PC-3 (cell line): ENCODE measurements around the gene MRFAP1. TPM values are rescaled to one million over a fixed set of nuclear protein-coding genes. Genes with fewer than 3 reads are reported as not detected.

ENCODE experiments used
- ATAC-seq: fragments of 200-7000 bp; cut with Tn5 transposase; 2 replicates; pipeline ENCODE4 v1.9.1; 2020; ENCODE audit warnings: mild to moderate bottlenecking, moderate library complexity
- BruUV-seq: library from RNA; stranded (reverse); fragments of 400-500 nt; replicated peaks from 2 replicates; lab custom pipeline; 2021; lab: Mats Ljungman, UMichigan
- CTCF ChIA-PET: fragments of 300-600 bp; sonication (Branson Sonifier 250); formaldehyde crosslinking; loops from one replicate; lab custom pipeline; 2022; ENCODE audit warnings: antibody characterized with exemption; lab: Charles Lee
- POLR2A ChIA-PET: fragments of 300-600 bp; sonication (Branson Sonifier 250); formaldehyde crosslinking; loops from one replicate; lab custom pipeline; 2022; ENCODE audit warnings: antibody characterized with exemption; ENCODE audit not compliant: unreplicated experiment; lab: Charles Lee
- DNase-seq: peaks from one replicate; pipeline ENCODE4 v3.0.0-alpha.2; 2015
- H2AFZ ChIP-seq: fragments of 300-600 bp; sonication (generic); 2 replicates; pipeline ENCODE4 v1.6.0; 2016; ENCODE audit warnings: antibody characterized with exemption, low read length
- H3F3A ChIP-seq: fragments of 300-600 bp; sonication (generic); one replicate; pipeline ENCODE4 v1.6.0; 2017; ENCODE audit warnings: antibody characterized with exemption, low read length, control low read depth, mild to moderate bottlenecking; ENCODE audit not compliant: unreplicated experiment
- H3K27ac ChIP-seq: fragments of 300-600 bp; sonication (generic); 2 replicates; pipeline ENCODE4 v1.5.1; 2016; ENCODE audit warnings: mild to moderate bottlenecking, low read length
- H3K27me3 ChIP-seq: fragments of 300-600 bp; sonication (generic); 2 replicates; pipeline ENCODE4 v1.6.1; 2016; ENCODE audit warnings: low read length, mixed read lengths
- H3K36me3 ChIP-seq: fragments of 300-600 bp; sonication (generic); 2 replicates; pipeline ENCODE4 v1.6.1; 2016; ENCODE audit warnings: low read depth, mixed run types, low read length, mixed read lengths
- H3K4me1 ChIP-seq: fragments of 300-600 bp; sonication (generic); 2 replicates; pipeline ENCODE4 v1.5.1; 2016; ENCODE audit warnings: low read length; ENCODE audit not compliant: insufficient read depth
- H3K4me2 ChIP-seq: fragments of 300-600 bp; sonication (generic); 2 replicates; pipeline ENCODE4 v1.6.0; 2016; ENCODE audit warnings: low read length
- H3K4me3 ChIP-seq: fragments of 300-600 bp; sonication (generic); 2 replicates; pipeline ENCODE4 v1.5.1; 2016; ENCODE audit warnings: mild to moderate bottlenecking, low read length, mixed read lengths
- H3K79me2 ChIP-seq: fragments of 300-600 bp; sonication (generic); 2 replicates; pipeline ENCODE4 v1.6.1; 2017; ENCODE audit warnings: low read length, mixed read lengths
- H3K9ac ChIP-seq: fragments of 300-600 bp; sonication (generic); 2 replicates; pipeline ENCODE4 v1.6.0; 2016; ENCODE audit warnings: mild to moderate bottlenecking, low read length
- H3K9me2 ChIP-seq: fragments of 300-600 bp; sonication (generic); replicated peaks from 2 replicates; pipeline ENCODE4 v1.6.1; 2016; ENCODE audit warnings: mixed run types, low read length, mixed read lengths
- H3K9me3 ChIP-seq: fragments of 300-600 bp; sonication (generic); 2 replicates; pipeline ENCODE4 v1.6.1; 2016; ENCODE audit warnings: low read length, mixed read lengths
- H4K20me1 ChIP-seq: fragments of 300-600 bp; sonication (generic); 2 replicates; pipeline ENCODE4 v1.6.1; 2016; ENCODE audit warnings: low read length, mixed read lengths
- CTCF ChIP-seq: fragments of 300-600 bp; sonication (generic); conservative IDR thresholded peaks from 2 replicates; pipeline ENCODE4 v1.5.1; 2017; ENCODE audit warnings: antibody characterized with exemption, low read depth, mild to moderate bottlenecking, low read length
- EZH2 ChIP-seq: fragments of 300-600 bp; sonication (generic); IDR thresholded peaks from one replicate; pipeline ENCODE4 v1.6.1; 2017; ENCODE audit warnings: antibody characterized with exemption, mild to moderate bottlenecking, low read length; ENCODE audit not compliant: unreplicated experiment
- EZH2phosphoT487 ChIP-seq: fragments of 300-600 bp; sonication (generic); IDR thresholded peaks from 2 replicates; pipeline ENCODE4 v1.6.1; 2018; ENCODE audit warnings: mild to moderate bottlenecking, antibody characterized with exemption, low read length, borderline replicate concordance
- intact Hi-C: fragments of 100-400 bp; cut with micrococcal nuclease; formaldehyde crosslinking; loops from 2 replicates; pipeline ENCODE4 v1.9.0; 2023
- total RNA-seq: library from RNA; depleted of rRNA; stranded (reverse); fragments of >200 nt; gene quantifications from 2 replicates; pipeline ENCODE4 v1.2.3, GENCODE V29; 2014

The MRFAP1 gene
- total RNA-seq, 1 experiment from 2014 or later, result 122 TPM

- H3K79me2 ChIP-seq, result no peaks in the 10 kb centered on the region
- no peaks in the 10 kb centered on the region for H3K36me3 ChIP-seq
- H3F3A ChIP-seq, result no peaks in the 10 kb centered on the region
- intact Hi-C loops, result no loop called here
- POLR2A ChIA-PET, result no interaction called here
- no peaks in the 10 kb centered on the region for H3K27me3 ChIP-seq
- ATAC-seq (no peak), DNase-seq (no peak)
- peaks cover 28% of the 10 kb centered on the region for H3K4me1 ChIP-seq
- no peaks in the 10 kb centered on the region for H3K9me3 ChIP-seq
- no peaks in the 10 kb centered on the region for H3K9me2 ChIP-seq
- no peak overlapping the region for H3K27ac ChIP-seq
- no peak overlapping the region for H3K4me3 ChIP-seq
- no peak overlapping the region for H3K9ac ChIP-seq
- CTCF ChIA-PET, result no interaction called here
- H2AFZ ChIP-seq, result no peak overlapping the region
- TF ChIP-seq EZH2phosphoT487 (no peak), CTCF (no peak), EZH2 (no peak)
- no TSS peak for BruUV-seq
- H3K4me2 ChIP-seq, result no peak overlapping the region
- no peaks in the 10 kb centered on the region for H4K20me1 ChIP-seq
Observed at GRCh38 chr4:6686104-6686787, 45.8 kb downstream of the MRFAP1 start.

GRCh38 chr4:6687947-6688878 lies 47.7 kb downstream of the MRFAP1 start:
- no peaks in the 10 kb centered on the region for H3F3A ChIP-seq
- TF ChIP-seq EZH2, result no peak
- no peak for TF ChIP-seq CTCF
- no peak for TF ChIP-seq EZH2phosphoT487
- H3K36me3 ChIP-seq, result no peaks in the 10 kb centered on the region
- H2AFZ ChIP-seq, result peak overlapping the region; percentile 40
- H3K9me3 ChIP-seq, result no peaks in the 10 kb centered on the region
- H4K20me1 ChIP-seq, result no peaks in the 10 kb centered on the region
- ATAC-seq (no peak), DNase-seq (peak; percentile 24)
- H3K27me3 ChIP-seq, result no peaks in the 10 kb centered on the region
- no peak overlapping the region for H3K4me3 ChIP-seq
- no TSS peak for BruUV-seq
- ChIA-PET POLR2A (no interaction called here), CTCF (no interaction called here)
- peak overlapping the region; percentile 90 for H3K27ac ChIP-seq
- H3K4me1 ChIP-seq, result peaks cover 39% of the 10 kb centered on the region
- peak overlapping the region; percentile 60 for H3K4me2 ChIP-seq
- no peaks in the 10 kb centered on the region for H3K79me2 ChIP-seq
- peak overlapping the region; percentile 64 for H3K9ac ChIP-seq
- intact Hi-C loops, result no loop called here
- H3K9me2 ChIP-seq, result no peaks in the 10 kb centered on the region
